Esophagus (tissue), 2 donors: Measurements from ENCODE around the gene FAM135A. TPM values are rescaled to one million over a fixed set of nuclear protein-coding genes. Genes with fewer than 3 reads are reported as not detected.

Experiments used
- H3K27ac ChIP-seq, 2 donors: one replicate each; pipeline ENCODE4 v1.5.1; 2013; ENCODE audit warnings: low read depth in 2 of 2, mild to moderate bottlenecking in 2 of 2, inconsistent platforms in 1 of 2, low read length in 1 of 2, moderate library complexity in 1 of 2
- H3K27me3 ChIP-seq, 2 donors: one replicate each; pipeline ENCODE4 v1.6.1; 2013; ENCODE audit warnings: low read length in 2 of 2, control low read depth in 1 of 2, mild to moderate bottlenecking in 1 of 2; ENCODE audit not compliant: insufficient read depth in 2 of 2, control insufficient read depth in 1 of 2
- H3K36me3 ChIP-seq, 2 donors: one replicate each; pipeline ENCODE4 v1.6.1; 2013; ENCODE audit warnings: low read length in 1 of 2; ENCODE audit not compliant: control insufficient read depth in 2 of 2, insufficient read depth in 2 of 2
- H3K4me1 ChIP-seq, 2 donors: one replicate each; pipeline ENCODE4 v1.6.1; 2013; ENCODE audit warnings: low read length in 1 of 2; ENCODE audit not compliant: control insufficient read depth in 2 of 2, insufficient read depth in 2 of 2
- H3K4me3 ChIP-seq, 2 donors: one replicate each; pipeline ENCODE4 v1.5.1; 2013; ENCODE audit warnings: low read length in 2 of 2, mild to moderate bottlenecking in 2 of 2, low read depth in 1 of 2, moderate library complexity in 1 of 2
- H3K9me3 ChIP-seq, 2 donors: one replicate each; pipeline ENCODE4 v1.6.1; 2013; ENCODE audit warnings: mild to moderate bottlenecking in 2 of 2, low read depth in 1 of 2, low read length in 1 of 2, moderate library complexity in 1 of 2; ENCODE audit not compliant: control insufficient read depth in 2 of 2, insufficient read depth in 1 of 2
- WGBS, 2 donors: extraction: QIAGEN DNeasy Blood & Tissue Kit; methylation state at CpG; one replicate each; pipeline ENCODE4 v1.1.7; 2013; 5-methylcytosine and 5-hydroxymethylcytosine counted together
- polyA plus RNA-seq, 2 donors: library from polyadenylated mRNA; stranded (reverse); fragments of 200-250 nt; gene quantifications; one replicate each; pipeline ENCODE4 v1.2.3, GENCODE V29; 2013
- donor health status: healthy with polysubstance abuse.
- donor health status: Bipolar disorder and iron deficiency.

FAM135A gene
- polyA plus RNA-seq, 2 donors, result 40.9 to 46.6 TPM

DNA sequence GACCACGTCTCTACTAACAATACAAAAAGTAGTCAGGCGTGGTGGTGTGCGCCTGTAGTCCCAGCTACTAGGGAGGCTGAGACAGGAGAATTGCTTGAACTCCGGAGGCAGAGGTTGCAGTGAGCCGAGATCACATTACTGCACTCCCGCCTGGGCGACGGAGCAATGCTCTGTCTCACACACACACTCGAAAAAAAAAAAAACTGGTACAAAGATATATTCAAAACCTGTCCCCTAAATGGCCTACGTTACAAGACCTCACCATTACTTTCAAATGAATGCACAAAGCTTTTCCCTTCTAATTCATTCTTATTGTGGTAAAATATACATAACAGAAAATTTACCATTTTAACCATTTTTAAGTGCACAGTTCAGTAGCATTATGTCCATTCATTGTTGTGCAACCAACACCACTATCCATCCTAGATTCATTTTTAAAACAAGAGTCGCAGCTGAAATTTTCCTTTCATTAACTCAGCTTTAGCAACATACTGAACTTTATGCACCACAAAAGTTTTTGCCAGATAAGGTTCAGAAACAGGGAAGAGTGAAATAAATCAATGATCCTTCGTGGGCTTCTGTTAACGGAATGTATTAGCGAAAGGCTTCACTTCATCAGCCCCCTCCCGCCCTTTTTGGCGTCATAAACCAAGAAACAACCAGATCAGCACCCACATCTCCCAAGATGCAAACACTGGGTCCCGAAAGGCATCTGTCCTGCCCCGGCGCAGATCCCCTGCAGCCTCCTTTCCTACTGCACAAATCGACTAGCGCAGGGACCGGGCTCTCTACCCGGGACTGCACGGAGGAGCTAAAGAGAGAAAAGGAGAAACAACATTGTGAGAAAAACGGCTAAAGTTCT, 825 bp upstream of the FAM135A start:
- Histone ChIP-seq H3K9me3 (no peaks in the 10 kb centered on the region), H3K27ac (peak overlapping the region; percentile 84 to 88), H3K36me3 (no peaks in the 10 kb centered on the region), H3K4me1 (no peaks in the 10 kb centered on the region), H3K4me3 (peak overlapping the region; percentile 89 to 98), H3K27me3 (no peaks in the 10 kb centered on the region)
- 38 to 42% methylated on average over 25 of the region's 25 CpGs for WGBS, 2 donors

- no peaks in the 10 kb centered on the region for H3K4me1 ChIP-seq
- H3K27ac ChIP-seq, result peak overlapping the region; percentile 84 to 88
- peak overlapping the region; percentile 89 to 98 for H3K4me3 ChIP-seq
- H3K27me3 ChIP-seq, result no peaks in the 10 kb centered on the region
- no peaks in the 10 kb centered on the region for H3K36me3 ChIP-seq
- H3K9me3 ChIP-seq, result no peaks in the 10 kb centered on the region
- 1% methylated on average over 19 to 20 of the region's 20 CpGs for WGBS, 2 donors
Observed at GRCh38 chr6:70413992-70414494, 735 bp downstream of the FAM135A start.

DNA sequence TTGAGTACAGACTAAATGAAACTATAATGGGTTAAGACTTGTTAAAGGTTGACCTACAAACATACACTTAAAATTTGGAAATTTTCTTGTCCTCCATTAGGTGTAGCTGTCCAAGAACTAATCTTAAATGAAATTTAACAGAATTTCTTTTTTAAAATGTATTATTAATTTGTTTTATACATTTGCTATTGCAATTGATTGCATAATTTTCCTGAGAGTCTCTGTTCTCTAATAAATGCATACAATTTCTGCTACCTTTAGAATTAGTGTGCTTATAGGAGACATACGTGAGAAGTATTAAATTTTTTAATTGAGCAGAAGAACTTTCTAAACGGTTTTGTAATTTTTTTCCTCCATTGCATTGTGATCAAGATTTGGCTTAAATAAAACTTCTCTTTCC, 1.5 kb downstream of the FAM135A start:
- Histone ChIP-seq H3K27me3 (no peaks in the 10 kb centered on the region), H3K36me3 (no peaks in the 10 kb centered on the region), H3K4me1 (no peaks in the 10 kb centered on the region), H3K9me3 (no peaks in the 10 kb centered on the region), H3K4me3 (peak overlapping the region in 1 of 2 donors; percentile 89), H3K27ac (no peak overlapping the region)
- WGBS, 2 donors, result 49 to 60% methylated on average over 2 of the region's 2 CpGs

- Histone ChIP-seq H3K4me3 (peak overlapping the region in 1 of 2 donors; percentile 89), H3K4me1 (no peaks in the 10 kb centered on the region), H3K36me3 (no peaks in the 10 kb centered on the region), H3K27me3 (no peaks in the 10 kb centered on the region), H3K27ac (no peak overlapping the region), H3K9me3 (no peaks in the 10 kb centered on the region)
Observed at GRCh38 chr6:70415247-70415646, 1.9 kb downstream of the FAM135A start.

- H3K4me3 ChIP-seq, result peak overlapping the region in 1 of 2 donors; percentile 89
- no peak overlapping the region for H3K27ac ChIP-seq
- no peaks in the 10 kb centered on the region for H3K4me1 ChIP-seq
Observed at GRCh38 chr6:70415660-70416059, 2.4 kb downstream of the FAM135A start.

GRCh38 chr6:70421509-70421908, 8.2 kb downstream of the FAM135A start:
- Histone ChIP-seq H3K4me3 (no peak overlapping the region), H3K9me3 (no peaks in the 10 kb centered on the region), H3K27ac (peak overlapping the region in 1 of 2 donors; percentile 4), H3K4me1 (peaks cover 0 to 2% of the 10 kb centered on the region in 2 donors), H3K36me3 (no peaks in the 10 kb centered on the region), H3K27me3 (no peaks in the 10 kb centered on the region)
- 62 to 66% methylated on average over 2 of the region's 2 CpGs for WGBS, 2 donors

More at GRCh38 chr6:70415660-70416059, 2.4 kb downstream of the FAM135A start:
- H3K36me3 ChIP-seq, result no peaks in the 10 kb centered on the region
- H3K9me3 ChIP-seq, result no peaks in the 10 kb centered on the region
- no peaks in the 10 kb centered on the region for H3K27me3 ChIP-seq
- 40 to 69% methylated on average over 1 of the region's 1 CpG for WGBS, 2 donors

- Histone ChIP-seq H3K36me3 (no peaks in the 10 kb centered on the region), H3K27ac (no peak overlapping the region)
Observed at GRCh38 chr6:70423189-70424134, 10.2 kb downstream of the FAM135A start.

GRCh38 chr6:70424291-70424690, 11.0 kb downstream of the FAM135A start:
- WGBS, 2 donors, result 86 to 90% methylated on average over 3 of the region's 3 CpGs
- Histone ChIP-seq H3K4me1 (peaks cover 0 to 2% of the 10 kb centered on the region in 2 donors), H3K9me3 (no peaks in the 10 kb centered on the region), H3K4me3 (no peak overlapping the region), H3K27me3 (no peaks in the 10 kb centered on the region), H3K27ac (no peak overlapping the region), H3K36me3 (no peaks in the 10 kb centered on the region)

More at GRCh38 chr6:70423189-70424134, 10.2 kb downstream of the FAM135A start:
- no peaks in the 10 kb centered on the region for H3K27me3 ChIP-seq
- no peaks in the 10 kb centered on the region for H3K9me3 ChIP-seq
- H3K4me3 ChIP-seq, result no peak overlapping the region
- peaks cover 0 to 2% of the 10 kb centered on the region in 2 donors for H3K4me1 ChIP-seq
- WGBS, 2 donors, result 91 to 92% methylated on average over 5 of the region's 5 CpGs

DNA sequence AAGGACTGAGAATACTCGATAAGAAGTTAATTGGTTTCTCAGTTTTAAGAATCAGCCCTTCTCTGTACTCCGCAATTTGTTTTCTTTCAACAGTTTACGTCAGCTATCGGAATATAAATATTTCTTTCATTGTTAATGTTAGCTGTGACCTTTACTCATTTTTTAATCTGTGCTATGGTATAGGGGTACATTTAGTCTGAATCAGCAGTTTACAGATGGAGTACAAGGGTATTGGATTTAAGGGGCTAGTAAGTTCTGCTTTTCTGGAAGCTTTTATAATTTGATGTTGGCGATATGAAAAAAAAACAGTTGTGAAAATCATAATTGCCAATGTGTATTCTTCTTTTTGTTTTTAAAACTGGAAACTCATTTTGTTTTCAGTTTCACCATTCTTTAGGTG, 23.0 kb downstream of the FAM135A start:
- peaks cover 1 to 4% of the 10 kb centered on the region in 2 donors for H3K36me3 ChIP-seq

More for the DNA sequence above, 23.0 kb downstream of the FAM135A start:
- 92 to 94% methylated on average over 5 of the region's 5 CpGs for WGBS, 2 donors
- H3K27ac ChIP-seq, result no peak overlapping the region
- no peaks in the 10 kb centered on the region for H3K27me3 ChIP-seq
- no peaks in the 10 kb centered on the region for H3K9me3 ChIP-seq
- no peak overlapping the region for H3K4me3 ChIP-seq
- H3K4me1 ChIP-seq, result no peaks in the 10 kb centered on the region
